ENCODE data around the gene PLA2G4E.

PLA2G4E gene

GRCh38 chr15:42050484-42051255 is 29.8 kb upstream of the PLA2G4E start:
- no peak for DNase-seq

GRCh38 chr15:42048821-42049200 is 28.0 kb upstream of the PLA2G4E start:
- no peak for DNase-seq

- no peak for DNase-seq
Measured at GRCh38 chr15:42048080-42048820, 27.4 kb upstream of the PLA2G4E start.

- no peak for DNase-seq
Measured at GRCh38 chr15:42046597-42046996, 25.8 kb upstream of the PLA2G4E start.

GRCh38 chr15:42045211-42045615 is 24.4 kb upstream of the PLA2G4E start:
- DNase-seq = no peak

- DNase-seq = no peak
Measured at GRCh38 chr15:42042602-42043400, 22.0 kb upstream of the PLA2G4E start.

- DNase-seq = no peak
Measured at GRCh38 chr15:42038401-42038800, 17.6 kb upstream of the PLA2G4E start.

- no peak for DNase-seq
Measured at GRCh38 chr15:42037656-42038055, 16.8 kb upstream of the PLA2G4E start.

GRCh38 chr15:42036966-42037365 is 16.1 kb upstream of the PLA2G4E start:
- DNase-seq = no peak

GRCh38 chr15:42036112-42036905 is 15.5 kb upstream of the PLA2G4E start:
- no peak for DNase-seq

GRCh38 chr15:42035435-42035761 is 14.6 kb upstream of the PLA2G4E start:
- DNase-seq = no peak

- no peak for DNase-seq
Measured at GRCh38 chr15:42034628-42035434, 14.0 kb upstream of the PLA2G4E start.

GRCh38 chr15:42033214-42033873 is 12.5 kb upstream of the PLA2G4E start:
- no peak for DNase-seq

GRCh38 chr15:42032376-42033213 is 11.8 kb upstream of the PLA2G4E start:
- DNase-seq = no peak

GRCh38 chr15:42031198-42031915 is 10.5 kb upstream of the PLA2G4E start:
- no peak for DNase-seq

GRCh38 chr15:42027521-42027920 is 6.7 kb upstream of the PLA2G4E start:
- DNase-seq = no peak

GRCh38 chr15:42024303-42024702 is 3.5 kb upstream of the PLA2G4E start:
- no peak for DNase-seq

- DNase-seq = no peak
Measured at GRCh38 chr15:42021593-42021992, 751 bp upstream of the PLA2G4E start.

- no peak for DNase-seq
Measured at GRCh38 chr15:42018306-42019224, 2.3 kb downstream of the PLA2G4E start.
